GM18511 (cell line): ENCODE results near the gene HNF1A.

ENCODE experiments used
- ATAC-seq: cut with Tn5 transposase; IDR thresholded peaks from one replicate; pipeline ENCODE4 v1.9.1; 2021; ENCODE audit warnings: mild to moderate bottlenecking, moderate library complexity; ENCODE audit not compliant: unreplicated experiment

HNF1A gene

DNA sequence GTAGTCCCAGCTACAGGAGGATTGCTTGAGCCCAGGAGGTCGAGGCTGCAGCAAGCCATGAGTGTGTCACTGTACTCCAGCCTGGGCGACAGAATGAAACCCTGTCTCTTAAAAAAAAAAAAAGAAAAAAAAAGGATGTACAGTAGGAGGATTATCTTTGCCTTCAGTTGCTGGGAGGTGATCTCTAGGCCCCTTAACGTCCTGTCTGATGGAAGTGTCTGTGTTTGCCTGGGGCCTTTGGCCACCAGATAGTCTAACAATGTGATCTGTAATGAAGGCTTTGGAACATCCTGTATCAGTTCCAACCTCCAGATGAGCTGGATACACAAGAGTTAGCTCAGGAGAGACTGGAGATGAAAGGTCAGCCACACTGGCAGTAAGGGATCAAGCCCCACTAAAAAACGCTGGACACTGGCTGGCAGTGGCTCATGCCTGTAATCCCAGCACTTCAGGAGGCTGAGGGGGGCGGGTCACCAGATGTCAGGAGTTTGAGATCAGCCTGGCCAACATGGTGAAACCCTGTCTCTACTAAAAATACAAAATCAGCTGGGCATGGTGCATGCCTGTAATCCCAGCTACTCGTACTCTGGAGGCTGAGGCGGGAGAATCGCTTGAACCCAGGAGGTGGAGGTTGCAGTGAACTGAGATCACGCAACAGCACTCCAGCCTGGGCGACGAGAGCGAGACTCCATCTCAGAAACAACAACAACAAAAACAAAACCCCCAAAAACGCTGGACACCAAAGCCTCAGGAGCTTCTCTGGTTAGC lies 19.0 kb upstream of the HNF1A start:
- ATAC-seq, result no peak

DNA sequence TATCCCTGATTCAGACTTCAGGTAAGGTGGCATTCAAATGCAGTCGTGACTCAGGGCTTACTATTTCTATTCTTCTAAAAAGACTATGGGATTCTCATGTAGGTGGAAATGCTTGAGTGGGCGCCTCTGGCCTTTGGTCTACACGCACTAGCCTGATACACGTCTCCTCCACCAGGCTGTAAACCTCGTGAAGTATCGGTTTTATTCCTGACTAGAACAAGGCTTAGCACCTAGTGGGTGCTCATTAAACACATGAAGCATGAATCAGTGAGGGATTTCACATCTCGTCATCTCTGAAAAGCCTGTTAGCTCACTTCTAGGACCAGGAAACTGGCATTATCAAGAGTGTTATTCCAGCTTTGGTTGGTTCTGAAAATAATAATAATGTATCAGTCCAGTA lies 17.7 kb upstream of the HNF1A start:
- peak; percentile 50 for ATAC-seq

DNA sequence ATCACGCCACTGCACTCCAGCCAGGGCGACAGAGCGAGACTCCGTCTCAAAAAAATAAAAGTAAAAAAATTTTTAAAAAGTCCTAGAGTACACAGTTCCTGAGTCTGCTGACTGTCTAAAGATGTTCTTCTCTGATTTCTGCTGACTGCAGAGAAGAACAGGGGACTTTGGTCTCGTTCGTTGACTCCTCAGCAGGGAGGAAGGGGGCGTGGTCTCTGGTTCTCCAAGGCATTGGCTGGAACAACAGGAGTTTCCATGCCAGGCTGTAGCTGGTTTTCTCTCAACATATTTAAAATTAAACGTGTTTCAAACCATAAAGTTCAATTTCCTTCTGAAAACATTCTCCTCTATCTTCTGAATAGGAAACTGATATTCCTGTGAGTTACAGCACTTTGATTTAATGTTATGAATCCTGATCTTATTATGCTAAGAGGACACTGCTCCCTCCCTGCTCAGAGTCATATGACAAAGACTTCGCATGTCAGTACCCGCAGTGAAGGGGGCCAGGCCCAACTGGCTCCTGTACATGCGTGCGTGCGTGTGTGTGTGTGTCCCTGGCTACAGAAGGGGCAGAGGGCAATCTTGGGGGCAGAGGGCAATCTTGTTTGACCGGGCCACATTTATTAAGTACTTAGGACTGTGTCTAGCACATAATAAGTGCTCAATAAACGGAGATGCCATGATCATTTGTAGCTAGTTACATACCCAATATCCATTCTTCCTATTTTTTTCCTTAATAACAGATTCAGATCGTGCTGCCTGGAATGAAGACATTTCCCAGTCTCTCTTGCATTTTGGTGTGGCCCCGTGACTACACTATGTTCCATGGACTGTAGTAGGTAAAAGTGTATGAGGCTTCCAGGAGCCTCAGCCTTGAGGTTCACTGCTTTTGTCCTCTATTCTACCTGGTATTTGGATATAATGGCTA lies 16.5 kb upstream of the HNF1A start:
- ATAC-seq, result no peak

DNA sequence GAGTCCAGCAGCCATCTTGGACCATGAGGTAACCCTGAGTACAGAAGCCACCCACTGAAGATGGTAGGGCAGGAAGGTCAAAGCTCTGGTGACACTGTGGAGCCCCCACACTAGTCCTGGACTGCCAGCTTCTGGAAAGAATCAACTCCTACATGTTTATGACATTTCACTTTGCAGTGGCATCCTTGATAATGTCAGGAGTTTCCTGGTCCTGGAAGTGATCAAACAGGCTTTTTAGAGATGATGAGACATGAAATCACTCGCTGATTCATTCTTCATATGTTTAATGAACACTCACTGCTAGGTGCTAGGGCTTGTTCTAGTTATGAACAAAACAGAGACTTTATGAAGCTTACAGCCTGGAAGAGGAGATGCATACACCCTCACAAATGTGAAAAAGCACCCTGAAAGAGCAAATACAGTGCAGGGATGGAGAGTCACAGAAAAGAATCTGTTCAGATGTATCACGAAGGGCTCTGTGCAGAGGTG lies 15.8 kb upstream of the HNF1A start:
- ATAC-seq, result no peak

DNA sequence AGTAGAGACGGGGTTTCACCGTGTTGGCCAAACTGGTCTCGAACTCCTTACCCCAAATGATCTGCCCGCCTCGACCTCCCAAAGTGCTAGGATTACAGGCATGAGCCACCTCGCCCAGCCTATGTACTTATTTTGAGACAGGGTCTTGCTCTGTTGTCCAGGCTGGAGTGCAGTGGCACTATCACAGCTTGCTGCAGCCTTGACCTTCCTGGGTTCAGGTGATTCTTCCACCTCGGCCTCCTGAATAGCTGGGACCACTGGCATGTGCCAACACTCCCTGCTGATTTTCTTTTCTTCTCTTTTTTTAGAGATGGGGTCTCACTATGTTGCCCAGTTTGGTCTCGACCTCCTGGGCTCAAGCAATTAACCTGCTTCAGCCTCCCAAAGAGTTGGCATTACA lies 14.0 kb upstream of the HNF1A start:
- no peak for ATAC-seq

DNA sequence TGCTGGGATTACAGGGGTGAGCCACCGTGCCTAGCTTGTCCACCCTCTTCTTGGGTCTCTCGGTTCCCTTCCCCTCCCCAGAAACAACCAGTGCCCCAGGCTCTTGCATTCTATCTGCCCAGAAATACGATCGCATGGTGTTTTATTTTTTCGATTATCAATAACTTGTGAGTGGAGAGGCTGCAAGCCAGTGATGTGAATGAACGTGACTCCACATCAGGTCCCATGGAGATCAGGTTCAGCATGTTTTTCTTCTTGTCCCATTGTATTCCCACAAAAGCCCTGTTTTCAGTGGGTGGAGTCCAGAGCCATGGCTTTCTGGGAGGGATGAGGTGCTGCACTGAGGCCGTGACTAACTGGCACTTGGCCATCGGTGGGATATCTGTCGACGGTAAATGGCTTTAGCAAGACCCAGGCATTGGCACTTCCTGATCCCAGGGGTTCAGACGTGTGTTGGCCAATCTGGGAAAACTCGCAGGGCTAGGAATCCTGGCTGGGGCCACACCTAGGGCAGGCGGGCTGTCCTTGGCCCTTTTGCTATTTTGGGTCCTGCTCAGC lies 12.7 kb upstream of the HNF1A start:
- ATAC-seq, result no peak

DNA sequence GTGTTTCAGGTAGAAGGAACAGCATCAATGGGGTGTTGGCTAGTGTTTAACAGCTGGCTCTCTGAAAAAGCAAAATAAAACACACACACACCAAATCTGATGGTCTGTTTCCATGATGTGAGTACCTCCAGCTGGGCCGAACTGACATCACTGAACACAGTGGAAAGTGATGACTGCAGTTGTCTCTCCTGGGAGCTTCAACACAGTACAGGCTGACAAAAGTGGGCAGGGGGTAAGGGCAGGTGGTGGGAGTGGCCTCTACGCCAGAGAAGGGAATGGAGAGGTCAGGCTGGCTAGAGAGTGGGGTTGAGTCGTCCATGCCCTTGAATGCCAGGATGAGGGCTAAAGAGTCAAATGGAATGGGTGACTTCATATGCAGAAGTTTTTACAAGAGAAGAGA lies 8.0 kb upstream of the HNF1A start:
- ATAC-seq, result no peak

DNA sequence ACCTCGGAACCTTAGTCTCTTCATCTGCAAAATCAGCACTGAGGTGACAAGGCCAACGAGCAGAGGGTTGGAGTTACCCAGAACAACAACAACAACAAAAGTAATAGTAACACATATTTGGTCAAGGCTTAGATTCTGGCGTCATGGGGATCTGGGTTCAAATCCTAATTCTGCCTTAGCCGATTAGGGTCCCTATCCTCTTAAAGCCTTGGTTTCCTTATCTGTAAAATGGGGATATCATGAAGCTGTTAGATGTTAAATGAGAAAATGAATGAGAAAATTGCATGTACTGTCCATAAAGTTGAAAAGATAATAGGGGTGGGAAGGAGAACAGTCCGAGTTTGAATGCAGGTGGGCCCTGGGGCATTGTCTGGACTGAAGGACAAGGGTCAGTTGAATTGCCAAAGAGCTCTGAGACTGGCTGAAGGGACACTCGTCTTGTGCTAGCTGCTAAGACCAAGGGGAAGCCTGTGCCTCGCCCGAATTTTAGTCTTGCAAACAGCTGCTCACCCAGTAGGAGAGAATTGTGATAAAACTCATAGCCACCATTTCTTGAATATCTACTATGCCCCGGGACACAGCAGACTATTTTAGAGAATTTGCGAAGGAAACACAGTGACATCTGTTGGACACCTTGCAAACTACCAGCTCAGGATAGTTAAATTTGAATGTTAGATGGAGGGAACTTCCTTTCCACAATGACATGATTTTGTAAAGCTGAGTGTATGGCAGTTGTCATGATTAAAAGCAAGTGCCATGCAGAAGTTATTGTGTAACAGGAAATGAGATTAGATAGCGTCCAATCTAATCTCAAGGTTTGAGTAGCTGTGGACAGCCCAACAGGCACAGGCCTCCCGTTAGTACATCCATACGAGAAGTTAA lies 6.8 kb upstream of the HNF1A start:
- no peak for ATAC-seq

DNA sequence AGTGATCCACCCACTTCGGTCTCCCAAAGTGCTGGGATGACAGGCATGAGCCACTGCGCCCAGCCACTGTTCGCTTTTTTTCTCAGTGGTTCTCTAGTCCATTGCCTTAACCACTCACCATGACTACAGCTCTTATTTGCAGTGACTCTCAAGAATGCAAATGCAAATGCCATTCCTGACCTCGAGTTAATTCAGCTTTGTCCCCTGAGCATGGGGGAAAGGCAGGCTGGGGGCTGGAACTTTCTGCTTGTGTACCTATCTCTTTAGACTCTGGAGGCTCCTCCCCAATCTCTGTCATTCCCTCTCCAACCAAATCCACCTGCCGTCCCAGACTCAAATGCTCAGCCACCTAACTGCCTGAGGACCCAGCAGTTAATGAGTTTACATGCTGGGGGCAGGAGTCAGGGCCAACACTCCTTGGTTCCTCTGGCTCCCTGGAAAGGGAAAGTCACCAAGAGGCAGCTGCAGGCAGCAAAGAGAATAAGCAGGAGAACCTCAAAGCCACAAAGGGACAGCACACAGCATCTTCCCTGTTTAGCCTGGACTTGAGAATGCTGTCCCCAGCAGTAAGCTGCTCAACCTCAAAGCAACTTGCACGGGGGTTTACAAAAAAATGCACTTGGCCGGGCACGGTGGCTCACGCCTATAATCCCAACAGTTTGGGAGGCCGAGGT lies 5.3 kb upstream of the HNF1A start:
- no peak for ATAC-seq

DNA sequence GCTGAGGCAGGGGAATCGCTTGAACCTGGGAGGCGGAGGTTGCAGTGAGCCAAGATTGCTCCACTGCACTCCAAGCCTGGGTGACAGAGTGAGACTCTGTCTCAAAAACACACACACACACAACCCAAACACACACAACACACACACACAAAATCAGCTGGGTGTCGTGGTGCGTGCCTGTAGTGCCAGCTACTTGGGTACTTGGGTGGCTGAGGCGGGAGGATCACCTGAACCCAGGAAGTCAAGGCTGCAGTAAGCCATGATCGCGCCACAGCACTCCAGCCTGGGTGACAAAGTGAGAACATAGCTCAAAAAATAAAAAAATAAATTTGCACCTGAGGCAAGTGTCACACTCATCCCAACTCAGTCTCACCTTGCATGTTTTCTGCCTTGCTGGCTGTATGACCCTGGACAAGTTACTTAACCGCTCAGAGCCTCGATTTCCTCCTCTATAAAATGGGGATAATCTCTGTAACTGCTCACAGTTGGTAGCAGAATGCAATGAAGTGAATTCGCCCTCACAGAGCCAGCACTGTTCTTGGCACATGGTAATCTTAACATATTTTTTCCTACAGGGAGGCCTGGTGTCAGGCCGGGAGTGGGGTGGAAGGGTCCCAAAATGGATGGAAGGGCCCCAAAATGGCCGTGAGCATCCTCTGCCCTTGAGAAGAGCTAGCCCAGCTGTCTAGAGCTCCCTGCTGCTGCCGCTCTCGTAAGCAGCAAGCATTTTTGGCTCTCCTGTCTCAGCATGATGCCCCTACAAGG lies 630 bp upstream of the HNF1A start:
- ATAC-seq, result no peak

DNA sequence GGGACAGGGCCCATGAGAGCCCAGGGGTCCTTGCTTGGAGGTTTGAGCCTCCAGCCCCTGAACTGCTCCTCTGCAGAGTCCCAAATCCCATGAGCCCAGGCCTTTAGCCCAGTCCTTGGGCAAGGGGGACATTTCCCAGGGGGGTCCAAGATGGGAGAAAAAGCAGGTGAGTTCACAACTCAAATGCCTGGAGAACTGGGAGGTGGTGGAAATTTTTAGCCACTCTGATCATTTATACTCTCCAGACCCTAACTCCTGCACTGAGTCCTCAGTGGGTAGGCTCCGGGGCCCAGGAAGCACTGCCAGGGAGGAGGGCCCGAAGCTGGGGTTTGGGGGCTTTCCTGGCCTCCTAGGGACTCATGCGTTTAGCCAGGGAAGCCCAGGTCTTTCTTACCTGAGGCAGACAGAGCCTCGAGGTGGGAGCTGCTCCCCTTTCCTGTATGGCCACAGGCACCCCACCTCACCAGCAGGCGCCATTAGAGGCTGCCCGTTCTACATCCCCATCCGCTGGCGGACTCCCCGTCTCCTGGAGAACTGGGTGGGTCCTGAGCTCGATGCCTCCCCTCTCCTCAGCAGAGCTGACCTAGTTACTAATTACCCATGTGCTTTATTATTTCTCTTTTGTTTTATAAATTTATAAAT lies 998 bp downstream of the HNF1A start:
- ATAC-seq, result no peak

DNA sequence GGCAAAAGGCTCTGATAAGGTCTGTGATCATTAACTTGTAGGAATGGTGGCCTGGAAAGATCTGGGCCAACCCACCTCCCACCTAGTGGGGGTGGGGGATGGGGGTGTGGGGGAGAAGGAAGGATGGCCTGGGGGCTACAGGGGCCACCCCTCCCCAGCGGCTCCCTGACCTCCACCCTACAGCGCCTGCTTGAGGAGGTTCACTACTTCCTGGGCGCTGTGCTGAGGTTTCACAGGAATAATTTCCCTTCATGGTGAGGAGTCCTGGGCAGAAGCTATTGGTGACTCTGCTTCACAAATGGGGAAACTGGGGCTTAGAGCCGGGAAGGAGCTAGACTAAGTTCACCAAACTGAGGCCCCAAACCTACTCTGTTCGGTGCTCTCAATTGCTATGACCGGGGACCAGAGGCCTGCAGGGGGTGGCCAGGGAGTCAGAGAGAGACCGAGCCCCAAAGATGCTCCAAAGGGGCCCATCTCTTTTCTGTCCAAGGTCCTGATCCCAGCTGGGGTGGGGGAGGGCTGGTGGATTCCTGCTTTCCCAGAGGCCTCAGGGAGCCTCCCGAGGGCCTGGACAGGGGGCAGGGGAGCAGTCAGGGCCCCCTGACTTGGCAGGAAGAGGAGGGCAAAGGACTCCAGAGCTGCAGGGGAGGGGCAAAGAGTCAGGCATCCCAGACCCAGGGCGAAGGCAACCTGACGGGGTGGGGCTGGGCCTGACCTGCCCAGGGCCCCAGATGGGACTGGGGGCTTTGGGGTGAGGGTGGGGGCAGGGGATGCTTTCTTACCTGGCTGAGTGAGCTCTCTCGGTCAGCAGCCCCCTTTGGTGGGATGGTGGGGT lies 1.7 kb downstream of the HNF1A start:
- no peak for ATAC-seq

DNA sequence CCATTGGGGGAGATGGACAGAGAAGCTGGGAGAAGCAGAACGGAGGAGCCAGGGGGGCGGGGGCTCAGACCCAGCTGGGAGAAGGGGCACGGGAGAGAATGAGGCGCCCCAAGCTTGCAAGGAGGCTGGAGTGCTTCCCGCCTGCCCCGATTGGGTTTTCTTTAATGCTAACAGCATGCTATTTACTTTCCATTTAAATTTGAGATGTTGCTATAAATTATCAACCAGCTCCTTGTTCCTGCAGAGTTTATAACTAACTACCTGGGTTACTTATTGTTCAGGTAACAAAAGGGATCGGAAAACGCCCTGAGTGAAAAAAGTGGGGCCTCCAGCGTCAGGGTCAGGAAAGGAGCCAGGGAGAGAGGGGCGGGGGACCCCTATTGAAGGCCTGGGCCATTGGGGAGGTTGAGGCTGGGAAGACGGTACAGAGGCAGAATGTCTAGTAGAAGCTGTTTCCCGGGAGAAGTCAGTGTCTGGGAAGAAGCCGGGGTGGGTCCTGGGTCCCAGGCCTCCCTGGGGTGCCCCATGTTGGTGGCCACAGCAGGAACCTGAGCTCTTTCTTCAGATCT lies 2.5 kb downstream of the HNF1A start:
- no peak for ATAC-seq

DNA sequence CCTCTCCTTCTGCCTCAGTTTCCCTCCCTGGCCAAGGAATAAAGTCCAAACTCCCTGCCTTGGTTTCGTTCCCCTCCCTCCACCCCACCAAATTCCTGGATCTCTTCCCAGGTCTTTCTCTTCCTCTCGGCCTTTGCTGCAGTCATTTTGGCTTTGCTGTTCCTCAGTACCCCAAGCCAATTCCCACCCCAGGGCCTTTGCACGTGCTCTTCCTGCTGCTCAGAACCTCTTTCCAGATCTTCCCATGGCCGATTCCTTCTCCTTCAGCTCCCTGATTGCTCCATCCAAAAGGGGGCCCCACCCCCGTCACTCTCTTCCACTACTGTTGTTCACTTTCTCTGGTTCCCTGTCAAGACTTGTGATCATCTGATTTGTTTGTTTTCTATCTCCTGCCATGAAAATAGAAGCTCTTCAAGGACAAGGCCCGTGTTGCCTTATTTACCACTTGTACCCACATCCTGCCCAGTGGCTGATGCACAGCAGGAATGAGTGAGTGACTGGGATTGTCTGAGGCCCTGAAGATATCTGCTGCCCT lies 3.1 kb downstream of the HNF1A start:
- no peak for ATAC-seq

DNA sequence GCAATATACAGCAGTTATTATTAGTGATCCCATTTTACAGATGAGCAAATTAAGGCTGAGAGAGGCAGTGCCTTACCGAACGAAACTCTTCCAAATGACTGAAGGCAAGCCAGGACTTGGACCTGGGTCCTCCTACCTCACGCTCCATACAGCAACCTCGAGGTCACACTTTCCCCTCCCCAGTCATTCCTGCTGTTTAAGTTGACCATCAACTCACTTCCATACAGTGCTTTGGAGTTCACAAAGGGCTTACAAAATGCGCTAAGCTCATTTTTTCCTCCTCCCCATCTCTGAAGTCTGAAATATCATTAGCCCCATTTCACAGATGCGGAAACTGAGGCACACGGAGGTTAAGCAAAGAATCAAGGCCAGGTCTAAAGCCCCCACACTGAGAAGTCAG lies 4.3 kb downstream of the HNF1A start:
- no peak for ATAC-seq

DNA sequence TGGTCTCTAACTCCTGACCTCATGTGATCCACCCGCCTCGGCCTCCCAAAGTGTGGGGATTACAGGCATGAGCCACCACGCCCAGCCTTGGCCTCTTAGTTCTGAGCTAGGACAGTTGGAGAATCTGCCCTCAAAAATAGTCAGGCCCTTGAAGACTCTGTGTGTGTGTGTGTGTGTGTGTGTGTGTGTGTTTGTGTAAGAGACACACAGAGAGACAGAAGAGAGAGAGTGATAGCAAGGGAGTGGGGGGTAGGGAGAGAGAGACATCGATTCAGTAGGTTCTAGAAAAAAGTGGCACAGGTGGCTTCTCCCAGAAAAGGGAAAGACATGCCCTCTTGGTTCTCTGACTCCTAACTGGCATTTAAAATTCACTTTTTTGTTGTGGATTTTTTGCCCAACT lies 5.4 kb downstream of the HNF1A start:
- no peak for ATAC-seq

DNA sequence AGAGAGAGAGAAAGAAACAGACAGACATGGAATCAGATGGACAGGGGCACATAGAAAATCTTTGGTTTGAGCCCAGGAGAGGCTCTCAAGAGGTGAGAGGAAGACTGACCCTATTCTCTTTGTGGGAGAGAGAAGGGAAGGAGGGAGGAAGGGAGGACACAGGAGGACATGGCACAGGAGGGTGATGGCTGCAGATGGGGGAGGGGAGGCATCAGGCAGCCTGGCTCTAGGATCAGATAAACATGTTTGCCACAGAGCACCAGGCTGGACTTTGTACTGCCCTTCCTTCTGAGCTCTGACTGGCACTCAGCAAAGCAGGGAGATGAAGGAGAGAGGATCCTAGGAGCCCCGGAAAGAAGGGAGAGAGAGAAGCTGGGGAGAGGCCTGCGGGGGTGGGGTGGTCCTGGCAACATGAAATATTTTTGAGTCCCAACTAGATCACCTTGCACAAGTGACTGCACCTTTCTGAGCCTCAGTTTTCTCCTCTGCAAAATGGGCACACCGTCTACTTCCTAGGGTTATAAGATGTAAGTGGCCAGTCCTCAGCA lies 6.1 kb downstream of the HNF1A start:
- no peak for ATAC-seq
